HG03457 (cell line): ENCODE measurements around the gene PWWP2B.

Source experiments
- ATAC-seq: cut with Tn5 transposase; IDR thresholded peaks from one replicate; pipeline ENCODE4 v1.9.1; 2021; ENCODE audit warnings: moderate number of reproducible peaks; ENCODE audit not compliant: unreplicated experiment

PWWP2B gene

GRCh38 chr10:132397036-132397541 lies at the start of gene PWWP2B:
PWWP2B (plus strand) TSS chr10:132397200; CDS start chr10:132397227, 27 bp downstream.
- no peak for ATAC-seq

GRCh38 chr10:132347211-132347930 lies 49.6 kb upstream of the PWWP2B start:
- no peak for ATAC-seq

- ATAC-seq, result no peak
Measured at GRCh38 chr10:132347931-132348267, 49.1 kb upstream of the PWWP2B start.

- ATAC-seq, result no peak
Measured at GRCh38 chr10:132349766-132350165, 47.2 kb upstream of the PWWP2B start.

GRCh38 chr10:132350391-132350790 lies 46.6 kb upstream of the PWWP2B start:
- no peak for ATAC-seq

- no peak for ATAC-seq
Measured at GRCh38 chr10:132350946-132351345, 46.1 kb upstream of the PWWP2B start.

- ATAC-seq, result no peak
Measured at GRCh38 chr10:132351611-132352010, 45.4 kb upstream of the PWWP2B start.

- ATAC-seq, result peak; percentile 61
Measured at GRCh38 chr10:132352462-132353308, 44.3 kb upstream of the PWWP2B start.

- no peak for ATAC-seq
Measured at GRCh38 chr10:132353456-132354355, 43.3 kb upstream of the PWWP2B start.

GRCh38 chr10:132354356-132355094 lies 42.5 kb upstream of the PWWP2B start:
- no peak for ATAC-seq

- ATAC-seq, result no peak
Measured at GRCh38 chr10:132355297-132355696, 41.7 kb upstream of the PWWP2B start.

GRCh38 chr10:132355754-132356153 lies 41.2 kb upstream of the PWWP2B start:
- ATAC-seq, result no peak

GRCh38 chr10:132356621-132357195 lies 40.3 kb upstream of the PWWP2B start:
- ATAC-seq, result no peak

- ATAC-seq, result no peak
Measured at GRCh38 chr10:132357286-132358058, 39.5 kb upstream of the PWWP2B start.

GRCh38 chr10:132359305-132360040 lies 37.5 kb upstream of the PWWP2B start:
- ATAC-seq, result no peak

- no peak for ATAC-seq
Measured at GRCh38 chr10:132360766-132361447, 36.1 kb upstream of the PWWP2B start.

- ATAC-seq, result no peak
Measured at GRCh38 chr10:132361581-132362101, 35.4 kb upstream of the PWWP2B start.

GRCh38 chr10:132362151-132362611 lies 34.8 kb upstream of the PWWP2B start:
- ATAC-seq, result no peak
